ENCODE measurements around the gene ALG6. TPM values are rescaled to one million over a fixed set of nuclear protein-coding genes. Genes with fewer than 3 reads are reported as not detected.
"Not testable (repeated sequence)": the region's sequence is repeated elsewhere in the genome, so short reads cannot be mapped to it uniquely, and the experiment has no call there.

Gene ALG6
- total RNA-seq, 1 donor from 2014 or later: 25.5 TPM

GRCh38 chr1:63448731-63449246 lies 81.4 kb downstream of the ALG6 start:
- Mint-ChIP-seq H3K4me1 (ENCODE audit: low read depth) (peaks cover 1% of the 10 kb centered on the region), H3K27ac (no peak overlapping the region), H3K9me3 (no peaks in the 10 kb centered on the region), H3K4me3 (ENCODE audit: low read depth) (no peak overlapping the region), H3K27me3 (ENCODE audit: low read depth) (no peaks in the 10 kb centered on the region), H3K36me3 (ENCODE audit: low read depth) (peaks cover 3% of the 10 kb centered on the region)
- no peak for DNase-seq (ENCODE audit: low spot score)
- intact Hi-C loops (cut with micrococcal nuclease): no loop called here

- no peak for DNase-seq (ENCODE audit: low spot score)
- intact Hi-C loops (cut with micrococcal nuclease): no loop called here
- no peaks in the 10 kb centered on the region for H3K9me3 Mint-ChIP-seq
- peaks cover 3% of the 10 kb centered on the region for H3K36me3 Mint-ChIP-seq (ENCODE audit: low read depth)
- H3K27ac Mint-ChIP-seq: no peak overlapping the region
- no peak overlapping the region for H3K4me3 Mint-ChIP-seq (ENCODE audit: low read depth)
- no peaks in the 10 kb centered on the region for H3K27me3 Mint-ChIP-seq (ENCODE audit: low read depth)
- H3K4me1 Mint-ChIP-seq (ENCODE audit: low read depth): peaks cover 1% of the 10 kb centered on the region
Measured at GRCh38 chr1:63450416-63450815, 83.0 kb downstream of the ALG6 start.

- no peaks in the 10 kb centered on the region for H3K9me3 Mint-ChIP-seq
- DNase-seq (ENCODE audit: low spot score): no peak
- intact Hi-C loops (cut with micrococcal nuclease): no loop called here
- no peaks in the 10 kb centered on the region for H3K4me1 Mint-ChIP-seq (ENCODE audit: low read depth)
- no peaks in the 10 kb centered on the region for H3K27me3 Mint-ChIP-seq (ENCODE audit: low read depth)
- H3K27ac Mint-ChIP-seq: no peak overlapping the region
- H3K36me3 Mint-ChIP-seq (ENCODE audit: low read depth): peaks cover 6% of the 10 kb centered on the region
- H3K4me3 Mint-ChIP-seq (ENCODE audit: low read depth): no peak overlapping the region
Measured at GRCh38 chr1:63453232-63453631, 85.8 kb downstream of the ALG6 start.

GRCh38 chr1:63454269-63454668 lies 86.8 kb downstream of the ALG6 start:
- no peak for DNase-seq (ENCODE audit: low spot score)
- Mint-ChIP-seq H3K27ac (no peak overlapping the region), H3K27me3 (ENCODE audit: low read depth) (no peaks in the 10 kb centered on the region), H3K4me1 (ENCODE audit: low read depth) (no peaks in the 10 kb centered on the region), H3K9me3 (no peaks in the 10 kb centered on the region), H3K4me3 (ENCODE audit: low read depth) (no peak overlapping the region), H3K36me3 (ENCODE audit: low read depth) (peaks cover 10% of the 10 kb centered on the region)
- intact Hi-C loops (cut with micrococcal nuclease): no loop called here

- DNase-seq (ENCODE audit: low spot score): no peak
- H3K27ac Mint-ChIP-seq: no peak overlapping the region
Measured at GRCh38 chr1:63458750-63459149, 91.3 kb downstream of the ALG6 start.

GRCh38 chr1:63461661-63462230 lies 94.3 kb downstream of the ALG6 start:
- intact Hi-C loops (cut with micrococcal nuclease): no loop called here
- Mint-ChIP-seq H3K4me3 (ENCODE audit: low read depth) (no peak overlapping the region), H3K27me3 (ENCODE audit: low read depth) (no peaks in the 10 kb centered on the region), H3K36me3 (ENCODE audit: low read depth) (peaks cover 48% of the 10 kb centered on the region), H3K4me1 (ENCODE audit: low read depth) (peaks cover 3% of the 10 kb centered on the region), H3K27ac (no peak overlapping the region), H3K9me3 (peaks cover 18% of the 10 kb centered on the region)
- no peak for DNase-seq (ENCODE audit: low spot score)

More at GRCh38 chr1:63458750-63459149, 91.3 kb downstream of the ALG6 start:
- H3K36me3 Mint-ChIP-seq (ENCODE audit: low read depth): peaks cover 39% of the 10 kb centered on the region
- no peak overlapping the region for H3K4me3 Mint-ChIP-seq (ENCODE audit: low read depth)
- H3K27me3 Mint-ChIP-seq (ENCODE audit: low read depth): no peaks in the 10 kb centered on the region
- intact Hi-C loops (cut with micrococcal nuclease): no loop called here
- peaks cover 18% of the 10 kb centered on the region for H3K9me3 Mint-ChIP-seq
- peaks cover 3% of the 10 kb centered on the region for H3K4me1 Mint-ChIP-seq (ENCODE audit: low read depth)

- intact Hi-C loops (cut with micrococcal nuclease): no loop called here
- DNase-seq (ENCODE audit: low spot score): no peak
- Mint-ChIP-seq H3K9me3 (peaks cover 18% of the 10 kb centered on the region), H3K27me3 (ENCODE audit: low read depth) (no peaks in the 10 kb centered on the region), H3K4me3 (ENCODE audit: low read depth) (no peak overlapping the region), H3K4me1 (ENCODE audit: low read depth) (peaks cover 3% of the 10 kb centered on the region), H3K36me3 (ENCODE audit: low read depth) (peaks cover 42% of the 10 kb centered on the region), H3K27ac (no peak overlapping the region)
Measured at GRCh38 chr1:63463248-63463647, 95.8 kb downstream of the ALG6 start.

- H3K27me3 Mint-ChIP-seq (ENCODE audit: low read depth): no peaks in the 10 kb centered on the region
- H3K36me3 Mint-ChIP-seq (ENCODE audit: low read depth): peaks cover 43% of the 10 kb centered on the region
- no peak for DNase-seq (ENCODE audit: low spot score)
- no peak overlapping the region for H3K4me3 Mint-ChIP-seq (ENCODE audit: low read depth)
- peaks cover 3% of the 10 kb centered on the region for H3K4me1 Mint-ChIP-seq (ENCODE audit: low read depth)
- intact Hi-C loops (cut with micrococcal nuclease): no loop called here
- H3K9me3 Mint-ChIP-seq: peaks cover 27% of the 10 kb centered on the region
- no peak overlapping the region for H3K27ac Mint-ChIP-seq
Measured at GRCh38 chr1:63466181-63466580, 98.8 kb downstream of the ALG6 start.

GRCh38 chr1:63466759-63467158 lies 99.3 kb downstream of the ALG6 start:
- H3K36me3 Mint-ChIP-seq (ENCODE audit: low read depth): peaks cover 42% of the 10 kb centered on the region
- peaks cover 3% of the 10 kb centered on the region for H3K4me1 Mint-ChIP-seq (ENCODE audit: low read depth)
- intact Hi-C loops (cut with micrococcal nuclease): no loop called here
- H3K9me3 Mint-ChIP-seq: peaks cover 24% of the 10 kb centered on the region
- no peaks in the 10 kb centered on the region for H3K27me3 Mint-ChIP-seq (ENCODE audit: low read depth)
- no peak overlapping the region for H3K4me3 Mint-ChIP-seq (ENCODE audit: low read depth)
- H3K27ac Mint-ChIP-seq: no peak overlapping the region
- DNase-seq (ENCODE audit: low spot score): no peak

GRCh38 chr1:63468683-63469082 lies 101.3 kb downstream of the ALG6 start:
- H3K4me1 Mint-ChIP-seq (ENCODE audit: low read depth); H3K27me3 Mint-ChIP-seq (ENCODE audit: low read depth); H3K27ac Mint-ChIP-seq; intact Hi-C loops (cut with micrococcal nuclease); H3K4me3 Mint-ChIP-seq (ENCODE audit: low read depth); DNase-seq (ENCODE audit: low spot score): not testable (repeated sequence)
- Mint-ChIP-seq H3K36me3 (ENCODE audit: low read depth) (peaks cover 32% of the 10 kb centered on the region), H3K9me3 (peaks cover 12% of the 10 kb centered on the region)

- no peak overlapping the region for H3K27ac Mint-ChIP-seq
- intact Hi-C loops (cut with micrococcal nuclease): no loop called here
- H3K36me3 Mint-ChIP-seq (ENCODE audit: low read depth): peaks cover 28% of the 10 kb centered on the region
- H3K4me3 Mint-ChIP-seq (ENCODE audit: low read depth): no peak overlapping the region
- no peaks in the 10 kb centered on the region for H3K27me3 Mint-ChIP-seq (ENCODE audit: low read depth)
- H3K4me1 Mint-ChIP-seq (ENCODE audit: low read depth): no peaks in the 10 kb centered on the region
- no peak for DNase-seq (ENCODE audit: low spot score)
- H3K9me3 Mint-ChIP-seq: peaks cover 6% of the 10 kb centered on the region
Measured at GRCh38 chr1:63475761-63476160, 108.3 kb downstream of the ALG6 start.

- no peak overlapping the region for H3K27ac Mint-ChIP-seq
- DNase-seq (ENCODE audit: low spot score): no peak
- intact Hi-C loops (cut with micrococcal nuclease): no loop called here
Measured at GRCh38 chr1:63480057-63480456, 112.6 kb downstream of the ALG6 start.

GRCh38 chr1:63486629-63487028 lies 119.2 kb downstream of the ALG6 start:
- intact Hi-C loops (cut with micrococcal nuclease): no loop called here
- DNase-seq (ENCODE audit: low spot score): no peak
- no peak overlapping the region for H3K27ac Mint-ChIP-seq

More at GRCh38 chr1:63480057-63480456, 112.6 kb downstream of the ALG6 start:
- Mint-ChIP-seq H3K4me1 (ENCODE audit: low read depth) (no peaks in the 10 kb centered on the region), H3K27me3 (ENCODE audit: low read depth) (no peaks in the 10 kb centered on the region), H3K4me3 (ENCODE audit: low read depth) (no peak overlapping the region), H3K36me3 (ENCODE audit: low read depth) (peaks cover 16% of the 10 kb centered on the region), H3K9me3 (no peaks in the 10 kb centered on the region)

More at GRCh38 chr1:63486629-63487028, 119.2 kb downstream of the ALG6 start:
- H3K27me3 Mint-ChIP-seq (ENCODE audit: low read depth): no peaks in the 10 kb centered on the region
- H3K9me3 Mint-ChIP-seq: no peaks in the 10 kb centered on the region
- no peaks in the 10 kb centered on the region for H3K4me1 Mint-ChIP-seq (ENCODE audit: low read depth)
- peaks cover 7% of the 10 kb centered on the region for H3K36me3 Mint-ChIP-seq (ENCODE audit: low read depth)
- no peak overlapping the region for H3K4me3 Mint-ChIP-seq (ENCODE audit: low read depth)

All from activated T-helper 2 cell treated with anti-CD3 and anti-CD28 coated beads, Interferon-gamma antibody, Interleukin-2, Interleukin-4, amounts not matched to agents 10 μg/mL and 5 μg/mL and 100 μg/mL, durations not matched to agents 14 hours and 24 hours and 36 hours (primary cell).